SK-N-MC (cell line): Measurements from ENCODE around the gene LRP1B.

Experiments
- EZH2 ChIP-seq: fragments of 200-600 bp; sonication (generic); IDR thresholded peaks from one replicate; pipeline ENCODE4 v1.6.1; 2017; ENCODE audit warnings: antibody characterized with exemption
- FOXP2 ChIP-seq: optimal IDR thresholded peaks from 2 replicates; pipeline ENCODE3; 2011; ENCODE audit warnings: mild to moderate bottlenecking, moderate library complexity; ENCODE audit not compliant: insufficient read depth; ENCODE audit errors: extremely low read length, control extremely low read depth
- POLR2AphosphoS5 ChIP-seq: IDR thresholded peaks from 2 replicates; pipeline ENCODE4 v1.6.1; 2012; ENCODE audit warnings: mild to moderate bottlenecking, low read depth, low read length, borderline replicate concordance

DNA sequence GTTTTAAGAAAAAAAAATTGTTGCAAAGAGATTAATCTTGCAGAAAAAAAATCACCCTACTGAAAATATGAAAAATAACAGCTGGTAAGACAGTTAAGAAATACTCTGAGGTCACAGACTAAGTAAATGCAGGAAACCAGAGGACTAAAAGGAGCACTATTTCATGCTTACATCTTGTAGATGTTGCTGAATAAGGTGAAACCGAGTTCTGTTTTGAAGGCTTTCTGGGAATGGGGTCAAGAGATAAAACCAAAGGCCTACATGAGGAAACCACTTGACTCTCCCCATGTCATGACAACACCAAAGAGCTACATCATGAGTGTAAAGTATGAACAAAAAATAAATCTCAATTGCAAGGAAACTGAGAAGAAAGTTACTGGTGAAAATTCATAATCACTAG lies 197.6 kb downstream of the LRP1B start:
- no peak for TF ChIP-seq EZH2
- no peak for TF ChIP-seq POLR2AphosphoS5
- TF ChIP-seq FOXP2, result no peak
